NCI-H1694 treated with DMSO at 0.1 percent for 48 hours (cell line): Measurements from ENCODE around the gene MICA.
"Not testable (repeated sequence)": the region's sequence is repeated elsewhere in the genome, so short reads cannot be mapped to it uniquely, and the experiment has no call there.

Experiments used
- DNase-seq: peaks from one replicate; lab custom pipeline; 2025; lab: John Stamatoyannopoulos, UW

Gene MICA

DNA sequence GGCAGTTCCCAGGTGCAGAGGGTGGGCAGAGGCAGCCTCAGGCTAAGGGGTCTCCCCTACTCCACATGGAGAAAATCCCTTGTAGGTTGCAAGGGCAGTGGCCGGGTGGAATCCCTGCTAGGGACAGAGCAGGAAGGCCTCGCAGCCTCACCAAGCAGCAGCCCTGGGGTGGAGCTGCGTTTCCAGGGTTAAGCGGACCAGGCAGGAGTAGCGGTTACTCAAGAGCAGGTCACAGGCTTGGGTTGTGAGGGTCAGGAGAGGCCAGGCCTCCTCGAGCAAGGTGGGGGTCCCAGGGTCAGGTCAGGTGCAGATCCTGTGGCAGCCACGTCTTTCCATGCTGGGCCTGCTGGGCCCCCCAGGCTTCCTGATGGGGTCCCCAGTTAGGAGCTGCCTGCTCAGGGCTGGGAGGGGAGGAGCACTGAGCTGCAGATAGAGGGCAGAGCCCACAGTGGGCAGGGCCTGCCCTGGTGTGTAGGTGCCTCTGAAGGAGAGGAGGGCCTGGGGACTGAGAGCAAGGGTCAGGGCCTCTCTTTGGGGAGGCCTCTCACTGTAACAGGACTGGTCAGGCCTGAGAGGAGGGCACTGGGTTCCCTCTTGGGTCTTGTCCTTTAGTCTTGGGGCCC lies 10.9 kb downstream of the MICA start:
- not testable (repeated sequence) for DNase-seq

GRCh38 chr6:31414771-31415265 lies 11.4 kb downstream of the MICA start:
- DNase-seq, result no peak

DNA sequence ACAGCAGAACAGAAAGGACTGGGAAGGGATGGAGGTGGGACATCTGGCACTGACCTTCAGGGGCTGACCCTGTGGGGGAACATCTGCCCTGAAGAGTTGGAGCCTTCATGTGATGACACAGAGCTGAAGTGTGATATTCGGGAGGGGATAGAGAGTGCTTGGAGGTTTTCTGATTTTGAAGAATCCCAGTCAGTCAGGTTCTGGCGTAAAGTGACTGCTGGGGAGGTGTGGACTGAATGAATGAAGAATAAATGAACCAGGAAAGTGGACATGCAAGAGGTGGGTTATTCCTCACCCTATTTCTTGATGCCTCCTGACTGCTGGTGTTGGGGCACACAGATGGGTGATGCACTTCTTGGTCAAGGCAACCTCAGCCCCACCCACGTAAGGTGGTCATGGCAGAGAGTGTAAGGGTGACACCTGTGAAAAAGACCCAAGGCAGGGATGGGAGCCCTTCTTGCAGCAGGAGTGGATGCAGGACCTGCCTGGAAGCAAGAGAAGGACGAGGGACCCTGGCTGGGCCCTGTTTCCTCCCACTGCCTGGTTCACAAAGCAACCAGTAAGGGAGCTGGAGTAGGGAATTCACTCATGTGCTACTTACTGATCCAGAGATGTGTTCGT lies 13.1 kb downstream of the MICA start:
- no peak for DNase-seq

DNA sequence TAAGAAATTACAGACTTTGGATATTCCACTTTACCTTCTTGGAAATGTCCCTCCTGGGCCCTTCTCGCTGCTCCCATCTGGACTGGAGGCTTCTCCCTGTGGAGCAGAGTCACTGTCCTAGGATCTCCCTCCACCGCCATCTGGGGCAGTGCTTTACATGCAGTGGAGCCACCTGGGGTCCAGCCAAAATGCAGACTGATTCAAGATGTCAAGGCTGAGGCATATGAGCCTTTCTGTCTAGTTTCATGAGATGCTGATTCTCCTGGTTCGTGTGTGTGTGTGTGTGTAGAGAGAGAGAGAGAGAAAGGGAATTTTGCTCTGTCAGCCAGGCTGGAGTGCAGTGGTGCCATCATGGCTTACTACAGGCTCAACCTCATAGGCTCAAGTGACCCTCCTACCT lies 14.9 kb downstream of the MICA start:
- no peak for DNase-seq

GRCh38 chr6:31419842-31420241 lies 16.4 kb downstream of the MICA start:
- DNase-seq, result no peak

- DNase-seq, result no peak
These were observed 17.2 kb downstream of the MICA start for GRCh38 chr6:31420546-31420945.

- no peak for DNase-seq
These were observed 19.2 kb downstream of the MICA start for GRCh38 chr6:31422587-31422986.

DNA sequence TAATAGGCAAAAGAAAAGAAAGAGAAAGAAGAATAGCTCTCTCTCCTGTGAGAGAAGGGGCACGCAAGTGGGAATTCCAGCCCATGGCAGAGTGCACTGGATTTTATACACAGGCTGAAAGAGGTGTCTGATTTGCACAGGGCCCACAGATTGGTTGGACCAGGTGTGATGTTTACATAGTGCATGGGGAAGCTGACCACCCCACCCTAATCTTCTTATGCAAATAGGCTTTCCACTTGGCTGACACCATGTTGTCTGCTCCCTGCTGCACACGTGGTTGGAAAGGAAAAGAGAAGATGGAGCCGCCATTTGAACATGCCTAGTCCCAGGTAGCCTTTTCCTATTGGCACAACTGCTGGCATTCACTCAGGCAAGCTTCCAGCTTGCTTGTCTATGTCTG lies 20.2 kb downstream of the MICA start:
- DNase-seq, result no peak

DNA sequence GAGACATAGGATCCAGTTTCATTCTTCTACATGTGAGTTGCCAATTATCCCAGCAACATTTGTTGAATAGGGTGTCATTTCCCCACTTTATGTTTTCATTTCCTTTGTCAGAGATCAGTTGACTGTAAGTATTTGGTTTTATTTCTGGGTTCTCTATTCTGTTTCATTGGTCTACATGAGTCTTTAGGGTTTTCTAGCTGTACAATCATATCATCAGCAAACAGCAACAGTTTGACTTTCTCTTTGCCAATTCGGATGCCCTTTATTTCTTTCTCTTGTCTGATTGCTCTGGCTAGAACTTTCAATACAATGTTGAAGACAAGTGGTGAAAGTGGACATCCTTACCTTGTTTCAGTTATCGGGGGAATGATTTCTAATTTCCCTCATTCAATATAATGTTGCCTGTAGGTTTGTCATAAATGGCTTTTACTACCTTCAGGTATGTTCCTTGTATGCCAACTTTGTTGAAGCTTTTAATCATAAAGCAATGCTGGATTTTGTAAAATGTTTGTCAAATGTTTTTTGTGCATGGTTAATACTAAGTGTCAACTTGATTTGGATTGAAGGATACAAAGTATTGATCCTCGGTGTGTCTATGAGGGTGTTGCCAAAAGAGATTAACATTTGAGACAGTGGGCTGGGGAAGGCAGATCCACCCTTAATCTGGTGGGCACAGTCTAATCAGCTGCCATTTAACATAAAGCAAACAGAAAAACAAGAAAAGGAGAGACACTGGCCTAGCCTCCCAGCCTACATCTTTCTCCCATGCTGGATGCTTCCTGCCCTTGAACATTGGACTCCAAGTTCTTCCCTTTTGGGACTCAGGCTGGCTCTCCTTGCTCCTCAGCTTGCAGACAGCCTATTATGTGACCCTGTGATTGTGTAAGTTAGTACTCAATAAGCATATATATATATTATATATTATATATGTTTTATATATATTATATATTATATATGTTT lies 23.3 kb downstream of the MICA start:
- no peak for DNase-seq

DNA sequence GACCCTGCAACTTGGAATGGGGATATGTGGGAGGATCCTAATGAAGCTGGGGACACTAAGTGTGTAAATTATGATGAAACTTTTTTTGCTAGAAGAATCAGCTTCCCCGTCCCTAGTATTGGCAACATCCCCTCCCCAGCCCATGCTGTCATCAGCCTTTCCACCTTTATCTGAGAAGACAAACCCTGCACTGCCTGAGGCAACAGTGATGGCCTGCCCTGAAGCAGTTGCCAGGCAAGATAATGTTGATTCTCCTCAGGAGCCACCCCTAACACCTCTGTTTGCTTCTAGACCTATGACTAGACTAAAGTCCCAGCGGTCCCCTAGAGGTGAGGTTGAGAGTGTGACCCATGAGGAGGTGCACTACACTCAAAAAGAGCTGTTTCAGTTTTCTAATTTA lies 27.1 kb downstream of the MICA start:
- no peak for DNase-seq

DNA sequence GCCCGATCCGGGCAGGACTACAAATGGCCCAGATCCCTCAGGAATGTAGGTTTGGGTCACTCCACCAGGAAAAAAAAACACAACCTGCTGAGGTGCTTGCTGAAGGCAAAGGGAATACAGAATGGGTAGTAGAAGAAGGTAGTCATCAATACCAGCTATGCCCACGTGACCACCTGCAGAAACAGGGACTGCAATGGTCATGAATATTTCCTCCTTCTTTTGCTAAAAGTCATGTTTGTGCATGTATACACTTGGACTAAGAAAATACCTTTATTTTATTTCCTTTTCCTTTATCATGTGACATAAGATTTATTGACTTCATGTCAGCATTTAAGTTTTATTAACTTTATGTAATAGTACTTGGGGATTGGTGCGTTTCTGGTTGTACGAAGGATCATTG lies 31.7 kb downstream of the MICA start:
- DNase-seq, result not testable (repeated sequence)

GRCh38 chr6:31438222-31438621 lies 34.8 kb downstream of the MICA start:
- no peak for DNase-seq

DNA sequence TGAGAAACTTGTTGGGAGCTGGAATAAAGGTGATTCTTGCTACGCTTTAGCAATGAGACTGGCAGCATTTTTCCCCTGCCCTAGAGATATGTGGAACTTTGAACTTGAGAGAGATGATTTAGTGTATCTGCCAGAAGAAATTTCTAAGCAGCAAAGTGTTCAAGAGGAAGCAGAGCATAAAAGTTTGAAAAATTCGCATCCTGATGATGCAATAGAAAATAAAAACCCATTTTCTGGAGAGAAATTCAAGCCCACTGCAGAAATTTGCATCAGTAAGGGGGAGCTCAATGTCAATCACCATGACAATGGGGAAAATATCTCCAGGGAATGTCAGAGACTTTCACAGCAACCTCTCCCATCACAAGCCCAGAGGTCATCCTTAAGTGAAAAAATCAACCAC lies 35.3 kb downstream of the MICA start:
- no peak for DNase-seq

DNA sequence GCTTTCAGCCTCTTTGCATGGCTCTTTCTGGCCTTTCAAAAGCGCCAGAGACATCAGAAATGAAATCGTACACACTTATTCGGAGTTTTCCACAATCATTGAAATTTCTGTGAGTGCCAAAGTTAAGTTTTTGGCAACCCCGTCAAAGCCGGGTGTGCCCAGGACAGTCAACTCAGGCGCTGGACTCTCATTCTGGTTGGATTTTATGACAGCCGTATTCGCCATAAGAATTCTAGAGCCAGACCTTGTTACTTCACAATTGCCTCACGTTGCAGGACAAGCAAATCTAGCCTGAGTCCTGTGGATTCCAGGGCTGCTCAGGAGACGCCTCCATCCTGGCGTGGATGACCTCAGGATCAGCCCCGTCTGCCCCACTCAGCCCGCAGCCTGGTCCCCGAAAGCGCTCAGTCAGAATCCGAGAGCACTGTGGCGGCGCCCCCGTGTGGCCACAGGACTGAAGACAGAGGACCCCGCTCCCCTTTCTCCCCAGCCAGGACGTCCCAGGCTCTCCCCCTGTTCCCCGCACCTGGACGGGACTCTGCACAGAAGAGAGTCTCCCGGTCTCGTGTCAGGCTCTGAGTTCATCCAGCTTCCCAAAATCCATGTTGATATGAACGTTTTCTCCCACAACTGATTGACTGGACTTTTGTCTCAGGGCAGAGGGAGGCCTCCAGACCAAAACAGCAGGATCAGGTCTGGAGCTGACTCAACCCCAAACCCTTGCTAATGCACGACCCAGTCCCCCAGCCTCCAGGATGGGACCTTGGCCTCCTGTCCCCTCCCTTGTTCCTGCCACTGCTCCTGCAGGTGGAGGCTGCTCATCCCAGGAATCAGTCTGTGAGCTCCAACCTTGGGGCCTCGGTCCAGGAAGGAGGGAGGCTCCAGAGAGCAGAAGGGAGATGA lies 38.2 kb downstream of the MICA start:
- no peak for DNase-seq

GRCh38 chr6:31446481-31446880 lies 43.1 kb downstream of the MICA start:
- no peak for DNase-seq

DNA sequence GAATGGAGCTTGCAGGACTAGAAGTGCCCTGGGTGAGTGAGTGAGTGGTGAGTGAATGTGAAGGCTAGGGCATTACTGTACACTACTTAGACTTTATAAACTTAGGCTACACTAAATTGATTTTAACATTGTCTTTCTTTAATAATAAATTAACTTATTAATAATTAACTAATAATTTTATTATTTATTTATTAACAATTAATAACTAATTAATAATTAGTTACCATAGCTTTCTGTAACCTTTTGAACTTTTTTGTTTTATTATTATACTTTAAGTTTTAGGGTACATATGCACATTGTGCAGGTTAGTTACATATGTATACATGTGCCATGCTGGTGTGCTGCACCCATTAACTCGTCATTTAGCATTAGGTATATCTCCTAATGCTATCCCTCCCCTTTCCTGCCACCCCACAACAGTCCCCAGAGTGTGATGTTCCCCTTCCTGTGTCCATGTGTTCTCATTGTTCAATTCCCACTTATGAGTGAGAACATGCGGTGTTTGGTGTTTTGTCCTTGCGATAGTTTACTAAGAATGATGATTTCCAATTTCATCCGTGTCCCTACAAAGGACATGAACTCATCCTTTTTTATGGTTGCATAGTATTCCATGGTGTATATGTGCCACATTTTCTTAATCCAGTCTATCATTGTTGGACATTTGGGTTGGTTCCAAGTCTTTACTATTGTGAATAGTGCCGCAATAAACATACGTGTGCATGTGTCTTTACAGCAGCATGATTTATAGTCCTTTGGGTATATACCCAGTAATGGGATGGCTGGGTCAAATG lies 43.8 kb downstream of the MICA start:
- not testable (repeated sequence) for DNase-seq

- DNase-seq, result no peak
These were observed 47.4 kb downstream of the MICA start for GRCh38 chr6:31450751-31451150.

DNA sequence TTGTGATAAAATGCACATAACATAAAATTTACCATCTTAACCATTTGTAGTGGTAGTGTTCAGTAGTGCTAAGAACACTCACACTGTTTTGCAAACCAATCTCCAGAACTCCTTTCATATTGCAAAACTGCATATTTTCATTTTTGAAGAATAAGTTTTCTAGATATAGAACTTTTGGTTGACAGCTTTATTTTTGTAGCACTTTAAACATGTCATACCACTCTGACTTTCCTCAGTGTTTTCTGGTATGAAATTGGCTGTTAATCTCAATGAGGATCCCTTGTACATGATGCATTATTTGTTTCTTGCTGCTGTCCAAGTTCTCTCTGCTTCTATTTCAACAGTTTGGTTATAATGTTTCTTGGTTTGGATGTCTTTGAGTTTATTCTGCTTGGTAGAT lies 49.5 kb downstream of the MICA start:
- no peak for DNase-seq

GRCh38 chr6:31453259-31453658 lies 49.9 kb downstream of the MICA start:
- no peak for DNase-seq

DNA sequence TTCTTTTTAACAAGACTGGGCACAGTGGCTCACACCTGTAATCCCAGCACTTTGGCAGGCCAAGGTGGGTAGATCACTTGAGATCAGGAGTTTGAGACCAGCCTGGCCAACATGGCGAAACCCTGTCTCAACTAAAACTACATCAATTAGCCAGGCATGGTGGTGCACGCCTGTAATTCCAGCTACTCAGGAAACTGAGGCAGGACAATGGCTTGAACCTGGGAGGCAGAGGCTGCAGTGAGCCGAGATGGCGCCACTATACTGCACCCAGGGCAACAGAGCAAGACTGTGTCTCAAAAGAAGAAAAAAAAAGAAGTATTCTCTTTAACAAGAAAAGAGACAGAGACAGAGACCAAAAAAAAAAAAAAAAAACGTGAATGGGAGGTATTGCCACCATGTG lies 56.5 kb downstream of the MICA start:
- DNase-seq, result not testable (repeated sequence)
